ENCODE results near the gene LRRK2. TPM values are rescaled to one million over a fixed set of nuclear protein-coding genes. Genes with fewer than 3 reads are reported as not detected.
"Not testable (repeated sequence)": the region's sequence is repeated elsewhere in the genome, so short reads cannot be mapped to it uniquely, and the experiment has no call there.

LRRK2 gene
- polyA plus RNA-seq, 3 donors: 36.9 to 43.4 (median 38.1) TPM

DNA sequence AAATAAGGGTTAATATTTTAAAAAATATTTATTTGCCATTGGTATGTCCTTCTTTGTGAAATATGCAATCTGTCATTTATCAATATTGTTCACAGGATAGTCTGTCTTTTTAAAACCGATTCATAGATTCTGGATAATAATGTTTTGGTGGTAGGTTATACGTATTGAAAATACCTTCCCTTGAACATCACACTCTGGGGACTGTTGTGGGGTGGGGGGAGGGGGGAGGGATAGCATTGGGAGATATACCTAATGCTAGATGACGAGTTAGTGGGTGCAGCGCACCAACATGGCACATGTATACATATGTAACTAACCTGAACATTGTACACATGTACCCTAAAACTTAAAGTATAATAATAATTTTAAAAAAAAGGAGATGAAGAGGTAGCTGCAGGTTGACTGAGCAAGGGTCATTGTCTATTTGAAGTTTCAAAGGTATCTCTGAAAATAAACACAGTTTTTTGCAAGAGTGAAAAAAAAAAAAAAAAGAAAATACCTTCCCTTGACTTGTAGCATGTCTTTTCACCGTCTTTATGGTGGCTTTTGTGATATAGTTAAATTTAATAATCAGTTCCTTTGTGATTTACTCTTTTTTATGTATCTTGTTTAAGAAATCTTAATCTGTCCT, 19.8 kb downstream of the LRRK2 start:
- DNase-seq (ENCODE audit: low read depth in 3 of 3, low spot score in 2 of 3): not testable (repeated sequence)

GRCh38 chr12:40248034-40248433, 23.2 kb downstream of the LRRK2 start:
- DNase-seq (ENCODE audit: low read depth in 3 of 3, low spot score in 2 of 3): no peak

GRCh38 chr12:40248585-40249297, 23.9 kb downstream of the LRRK2 start:
- no peak for DNase-seq (ENCODE audit: low read depth in 3 of 3, low spot score in 2 of 3)

- not testable (repeated sequence) for DNase-seq (ENCODE audit: low read depth in 3 of 3, low spot score in 2 of 3)
Observed at GRCh38 chr12:40250652-40251051, 25.9 kb downstream of the LRRK2 start.

- DNase-seq (ENCODE audit: low read depth in 3 of 3, low spot score in 2 of 3): no peak
Observed at GRCh38 chr12:40253936-40254335, 29.1 kb downstream of the LRRK2 start.

- DNase-seq (ENCODE audit: low read depth in 3 of 3, low spot score in 2 of 3): no peak
Observed at GRCh38 chr12:40254455-40255085, 29.8 kb downstream of the LRRK2 start.

DNA sequence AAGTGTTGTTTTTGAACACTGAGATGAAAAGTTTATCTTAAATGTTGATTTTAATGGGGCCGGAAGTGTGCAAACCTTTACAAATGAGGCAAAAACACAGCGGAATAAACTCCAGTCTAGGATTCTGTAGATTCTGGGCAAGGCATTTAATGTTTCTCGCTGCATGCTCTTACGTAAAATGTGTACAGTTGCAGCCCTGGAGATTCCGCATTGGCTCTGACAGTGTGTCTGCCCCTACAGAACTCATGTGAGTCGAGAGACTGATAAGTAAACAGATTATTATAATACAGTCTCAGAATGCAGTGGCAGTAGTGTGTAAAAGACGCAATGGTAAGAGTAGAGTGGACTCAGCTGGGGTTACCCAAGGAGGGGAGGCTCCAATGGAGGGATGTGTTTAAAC, 33.6 kb downstream of the LRRK2 start:
- no peak for DNase-seq (ENCODE audit: low read depth in 3 of 3, low spot score in 2 of 3)

DNA sequence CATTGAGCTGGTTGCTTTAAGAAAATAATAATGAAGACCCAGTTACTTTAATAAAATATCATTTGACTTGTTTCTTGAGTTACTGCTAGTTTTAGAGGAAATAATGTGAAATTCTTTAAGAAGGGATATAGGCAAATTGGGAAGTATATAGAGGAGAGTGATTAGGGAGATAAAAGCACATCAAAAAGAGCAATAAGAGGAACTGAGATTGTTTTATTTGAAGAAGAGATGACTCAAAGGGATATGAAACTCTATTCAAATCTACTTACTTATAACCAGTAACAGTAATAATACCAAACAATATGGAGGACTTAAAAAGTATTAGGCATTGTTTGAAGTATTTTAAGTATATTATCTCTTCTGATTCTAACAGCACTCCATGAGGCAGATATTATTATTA, 37.1 kb downstream of the LRRK2 start:
- no peak for DNase-seq (ENCODE audit: low read depth in 3 of 3, low spot score in 2 of 3)

- DNase-seq (ENCODE audit: low read depth in 3 of 3, low spot score in 2 of 3): no peak
Observed at GRCh38 chr12:40262657-40263056, 37.9 kb downstream of the LRRK2 start.

GRCh38 chr12:40263616-40264409, 39.0 kb downstream of the LRRK2 start:
- DNase-seq (ENCODE audit: low read depth in 3 of 3, low spot score in 2 of 3): no peak

GRCh38 chr12:40271981-40272664, 47.3 kb downstream of the LRRK2 start:
- no peak for DNase-seq (ENCODE audit: low read depth in 3 of 3, low spot score in 2 of 3)

- no peak for DNase-seq (ENCODE audit: low read depth in 3 of 3, low spot score in 2 of 3)
Observed at GRCh38 chr12:40281791-40282364, 57.1 kb downstream of the LRRK2 start.

- DNase-seq (ENCODE audit: low read depth in 3 of 3, low spot score in 2 of 3): no peak
Observed at GRCh38 chr12:40286583-40286982, 61.8 kb downstream of the LRRK2 start.

DNA sequence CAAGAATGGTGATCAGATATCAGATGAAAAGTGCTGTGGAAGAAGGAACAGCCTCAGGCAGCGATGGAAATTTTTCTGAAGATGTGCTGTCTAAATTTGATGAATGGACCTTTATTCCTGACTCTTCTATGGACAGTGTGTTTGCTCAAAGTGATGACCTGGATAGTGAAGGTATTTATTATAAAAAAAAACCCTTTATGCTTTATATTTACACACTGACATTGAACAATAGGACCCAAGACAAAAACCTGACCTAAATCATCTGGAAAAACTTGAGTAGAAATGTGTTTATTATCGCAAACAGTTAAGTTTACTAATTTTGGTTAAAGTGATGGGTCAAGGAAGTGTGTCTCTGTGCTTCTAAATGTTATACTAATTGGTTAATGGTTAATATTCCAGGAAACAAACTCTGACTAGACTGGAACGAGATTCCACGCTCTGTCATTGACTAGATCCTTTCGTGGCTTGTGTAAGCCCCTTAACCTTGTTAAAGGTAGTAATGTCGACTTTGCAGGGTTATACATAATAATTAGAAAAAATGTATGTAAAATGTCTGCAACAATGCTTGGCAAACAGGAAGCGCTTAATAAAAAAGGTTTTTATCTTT, 62.7 kb downstream of the LRRK2 start:
- DNase-seq (ENCODE audit: low read depth in 3 of 3, low spot score in 2 of 3): no peak

- DNase-seq (ENCODE audit: low read depth in 3 of 3, low spot score in 2 of 3): no peak
Observed at GRCh38 chr12:40292788-40293429, 68.1 kb downstream of the LRRK2 start.

- DNase-seq (ENCODE audit: low read depth in 3 of 3, low spot score in 2 of 3): no peak
Observed at GRCh38 chr12:40298341-40298740, 73.5 kb downstream of the LRRK2 start.

- DNase-seq (ENCODE audit: low read depth in 3 of 3, low spot score in 2 of 3): no peak
Observed at GRCh38 chr12:40300490-40300889, 75.7 kb downstream of the LRRK2 start.

DNA sequence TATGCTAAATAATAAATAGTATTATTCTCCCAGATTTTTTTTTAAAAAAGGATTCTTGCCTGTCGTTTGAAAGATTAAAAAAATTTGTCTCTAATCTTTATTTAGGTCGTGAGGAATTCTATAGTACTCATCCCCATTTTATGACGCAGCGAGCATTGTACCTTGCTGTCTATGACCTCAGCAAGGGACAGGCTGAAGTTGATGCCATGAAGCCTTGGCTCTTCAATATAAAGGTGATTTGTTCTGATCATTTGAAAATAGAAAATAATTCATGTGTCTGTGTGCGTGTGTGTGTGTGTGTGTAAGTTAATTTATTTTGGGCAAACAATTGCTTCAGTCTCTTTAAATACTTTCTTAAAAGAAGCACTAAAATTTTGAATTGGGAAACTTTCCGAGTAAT, 84.2 kb downstream of the LRRK2 start:
- no peak for DNase-seq (ENCODE audit: low read depth in 3 of 3, low spot score in 2 of 3)

DNA sequence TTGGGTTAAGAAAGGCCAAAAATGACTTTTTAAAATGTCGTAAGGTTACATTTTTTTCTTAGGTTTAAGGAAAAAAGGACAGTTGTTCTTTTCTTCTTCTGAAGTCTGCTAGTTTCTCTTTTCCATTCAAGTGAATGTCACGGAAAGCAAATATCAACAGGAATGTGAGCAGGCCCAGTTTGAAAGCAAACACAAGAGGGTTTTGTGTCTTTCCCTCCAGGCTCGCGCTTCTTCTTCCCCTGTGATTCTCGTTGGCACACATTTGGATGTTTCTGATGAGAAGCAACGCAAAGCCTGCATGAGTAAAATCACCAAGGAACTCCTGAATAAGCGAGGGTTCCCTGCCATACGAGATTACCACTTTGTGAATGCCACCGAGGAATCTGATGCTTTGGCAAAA, 85.4 kb downstream of the LRRK2 start:
- no peak for DNase-seq (ENCODE audit: low read depth in 3 of 3, low spot score in 2 of 3)
